Mucosa of descending colon (tissue), 3 donors: ENCODE measurements around the gene RPS19BP1. TPM values are rescaled to one million over a fixed set of nuclear protein-coding genes. Genes with fewer than 3 reads are reported as not detected.
"Not testable (repeated sequence)": the region's sequence is repeated elsewhere in the genome, so short reads cannot be mapped to it uniquely, and the experiment has no call there.

Experiments
- ATAC-seq: fragments of 200-7000 bp; cut with Tn5 transposase; one replicate; pipeline ENCODE4 v1.9.1; 2020; ENCODE audit warnings: mild to moderate bottlenecking, moderate library complexity
- DNase-seq, 3 donors: peaks; one replicate each; pipeline ENCODE4 v3.0.0-alpha.2; 2020
- H3K36me3 ChIP-seq: fragments of 200-600 bp; one replicate; pipeline ENCODE4 v1.8.0; 2021; ENCODE audit warnings: low read depth, mild to moderate bottlenecking
- H3K4me1 ChIP-seq: fragments of 200-600 bp; one replicate; pipeline ENCODE4 v1.8.0; 2021; ENCODE audit warnings: low read depth, mild to moderate bottlenecking
- H3K4me3 ChIP-seq: fragments of 200-600 bp; one replicate; pipeline ENCODE4 v1.8.0; 2021; ENCODE audit warnings: mild to moderate bottlenecking
- H3K9me3 ChIP-seq: fragments of 200-600 bp; one replicate; pipeline ENCODE4 v1.8.0; 2021; ENCODE audit warnings: mild to moderate bottlenecking
- CTCF ChIP-seq: fragments of 200-600 bp; IDR thresholded peaks from one replicate; pipeline ENCODE4 v1.8.0; 2022; ENCODE audit warnings: antibody characterized with exemption, mild to moderate bottlenecking
- intact Hi-C, 2 donors: fragments of 100-400 bp; cut with DNase I in 1 of 2; cut with micrococcal nuclease in 1 of 2; formaldehyde crosslinking; loops; one replicate each; pipeline versions ENCODE4 v1.11.0 to v1.11.1; 2022; cut with DNase I, micrococcal nuclease
- total RNA-seq, 3 donors: library from RNA; stranded (reverse); fragmentation: NEBNext Ultra II Directional in 2 of 3; extraction: Animal tissue kit (Norgen Biotek cat#: 25700) in 2 of 3; gene quantifications; one replicate each; pipeline versions ENCODE4 v1.2.1 to v1.2.4, GENCODE V29; 2021 to 2023
- donor health status: DM: no; HTN: no; CAD: no; lungs with moderate emphysema.
- donor health status: DM: no; HTN: no; CAD: no.
- donor health status: DM: no; HTN: yes; CAD: no.

The RPS19BP1 gene
- total RNA-seq, 3 donors from 2014 or later: 59.1 to 77.7 (median 61.2) TPM

GRCh38 chr22:39510529-39511149, 21.9 kb downstream of the RPS19BP1 start:
- Histone ChIP-seq H3K4me3 (no peak overlapping the region), H3K4me1 (no peaks in the 10 kb centered on the region), H3K36me3 (peaks cover 5% of the 10 kb centered on the region), H3K9me3 (no peaks in the 10 kb centered on the region)
- no peak for TF ChIP-seq CTCF
- intact Hi-C loops: no loop called here
- DNase-seq (no peak), ATAC-seq (no peak)

GRCh38 chr22:39508393-39508792, 24.2 kb downstream of the RPS19BP1 start:
- peaks cover 18% of the 10 kb centered on the region for H3K36me3 ChIP-seq
- no peak for TF ChIP-seq CTCF
- H3K9me3 ChIP-seq: no peaks in the 10 kb centered on the region
- ATAC-seq (no peak), DNase-seq (no peak)
- intact Hi-C loops: no loop called here
- no peak overlapping the region for H3K4me3 ChIP-seq
- peaks cover 5% of the 10 kb centered on the region for H3K4me1 ChIP-seq

GRCh38 chr22:39507021-39507420, 25.5 kb downstream of the RPS19BP1 start:
- ATAC-seq, intact Hi-C loops, H3K4me3 ChIP-seq, H3K9me3 ChIP-seq: not testable (repeated sequence)
- DNase-seq: peak in 1 of 3 donors; percentile 12
- Histone ChIP-seq H3K36me3 (peaks cover 19% of the 10 kb centered on the region), H3K4me1 (peaks cover 11% of the 10 kb centered on the region)

- Histone ChIP-seq H3K4me3 (no peak overlapping the region), H3K36me3 (peaks cover 15% of the 10 kb centered on the region), H3K4me1 (peaks cover 19% of the 10 kb centered on the region), H3K9me3 (no peaks in the 10 kb centered on the region)
- TF ChIP-seq CTCF: no peak
- ATAC-seq (no peak), DNase-seq (peak in 1 of 3 donors; percentile 40)
- intact Hi-C loops: no loop called here
These were observed 28.5 kb downstream of the RPS19BP1 start for GRCh38 chr22:39504071-39504470.

- intact Hi-C loops: no loop called here
- Histone ChIP-seq H3K4me3 (no peak overlapping the region), H3K4me1 (peaks cover 19% of the 10 kb centered on the region), H3K36me3 (peaks cover 15% of the 10 kb centered on the region), H3K9me3 (no peaks in the 10 kb centered on the region)
- DNase-seq (peak in 1 of 3 donors; percentile 4), ATAC-seq (no peak)
- no peak for TF ChIP-seq CTCF
These were observed 28.9 kb downstream of the RPS19BP1 start for GRCh38 chr22:39503630-39504029.

GRCh38 chr22:39502789-39503409, 29.6 kb downstream of the RPS19BP1 start:
- no peaks in the 10 kb centered on the region for H3K9me3 ChIP-seq
- intact Hi-C loops: no loop called here

More at GRCh38 chr22:39502789-39503409, 29.6 kb downstream of the RPS19BP1 start:
- no peak for TF ChIP-seq CTCF
- DNase-seq: peak in 2 of 3 donors; percentile 48 to 51
- Histone ChIP-seq H3K4me1 (peaks cover 19% of the 10 kb centered on the region), H3K36me3 (peaks cover 15% of the 10 kb centered on the region), H3K4me3 (peak overlapping the region; percentile 91)
- ATAC-seq: peak; percentile 63
